Immature natural killer cell (primary cell): ENCODE measurements around the gene NKTR. TPM values are rescaled to one million over a fixed set of nuclear protein-coding genes. Genes with fewer than 3 reads are reported as not detected.

Experiments used
- DNase-seq, 3 donors: peaks; one replicate each; pipeline ENCODE4 v3.0.0; 2022; ENCODE audit warnings: mixed read lengths in 1 of 3
- H3K27ac Mint-ChIP-seq, 6 donors: one replicate each; pipeline ENCODE4 v1.8.0; 2020; ENCODE audit warnings: mixed read lengths in 6 of 6, mild to moderate bottlenecking in 5 of 6, inconsistent platforms in 4 of 6, moderate library complexity in 3 of 6
- H3K27me3 Mint-ChIP-seq, 3 donors: one replicate each; pipeline ENCODE4 v1.8.0; 2020 to 2021; ENCODE audit warnings: low read depth in 3 of 3, mild to moderate bottlenecking in 3 of 3, mixed read lengths in 3 of 3, moderate library complexity in 3 of 3, inconsistent platforms in 1 of 3
- H3K36me3 Mint-ChIP-seq, 3 donors: one replicate each; pipeline ENCODE4 v1.8.0; 2020; ENCODE audit warnings: mixed read lengths in 3 of 3, inconsistent platforms in 2 of 3, mild to moderate bottlenecking in 2 of 3
- H3K4me1 Mint-ChIP-seq, 2 donors: one replicate each; pipeline ENCODE4 v1.8.0; 2020; ENCODE audit warnings: inconsistent platforms in 2 of 2, mild to moderate bottlenecking in 2 of 2, mixed read lengths in 2 of 2, moderate library complexity in 1 of 2
- H3K4me3 Mint-ChIP-seq, 5 donors: one replicate each; pipeline ENCODE4 v1.8.0; 2020; ENCODE audit warnings: mild to moderate bottlenecking in 5 of 5, mixed read lengths in 5 of 5, inconsistent platforms in 3 of 5, moderate library complexity in 3 of 5
- H3K9me3 Mint-ChIP-seq, 6 donors: one replicate each; pipeline ENCODE4 v1.8.0; 2020; ENCODE audit warnings: mild to moderate bottlenecking in 6 of 6, mixed read lengths in 6 of 6, inconsistent platforms in 4 of 6, moderate library complexity in 3 of 6
- polyA plus RNA-seq, 3 donors: library from polyadenylated mRNA; unstranded; fragments of 300-500 nt; fragmentation: Illumina TruSeq; gene quantifications; one replicate each; pipeline ENCODE4 v1.2.3, GENCODE V29; 2021

The NKTR gene
- polyA plus RNA-seq, 3 donors from 2014 or later, result 6.9 to 15.9 (median 7.4) TPM

DNA sequence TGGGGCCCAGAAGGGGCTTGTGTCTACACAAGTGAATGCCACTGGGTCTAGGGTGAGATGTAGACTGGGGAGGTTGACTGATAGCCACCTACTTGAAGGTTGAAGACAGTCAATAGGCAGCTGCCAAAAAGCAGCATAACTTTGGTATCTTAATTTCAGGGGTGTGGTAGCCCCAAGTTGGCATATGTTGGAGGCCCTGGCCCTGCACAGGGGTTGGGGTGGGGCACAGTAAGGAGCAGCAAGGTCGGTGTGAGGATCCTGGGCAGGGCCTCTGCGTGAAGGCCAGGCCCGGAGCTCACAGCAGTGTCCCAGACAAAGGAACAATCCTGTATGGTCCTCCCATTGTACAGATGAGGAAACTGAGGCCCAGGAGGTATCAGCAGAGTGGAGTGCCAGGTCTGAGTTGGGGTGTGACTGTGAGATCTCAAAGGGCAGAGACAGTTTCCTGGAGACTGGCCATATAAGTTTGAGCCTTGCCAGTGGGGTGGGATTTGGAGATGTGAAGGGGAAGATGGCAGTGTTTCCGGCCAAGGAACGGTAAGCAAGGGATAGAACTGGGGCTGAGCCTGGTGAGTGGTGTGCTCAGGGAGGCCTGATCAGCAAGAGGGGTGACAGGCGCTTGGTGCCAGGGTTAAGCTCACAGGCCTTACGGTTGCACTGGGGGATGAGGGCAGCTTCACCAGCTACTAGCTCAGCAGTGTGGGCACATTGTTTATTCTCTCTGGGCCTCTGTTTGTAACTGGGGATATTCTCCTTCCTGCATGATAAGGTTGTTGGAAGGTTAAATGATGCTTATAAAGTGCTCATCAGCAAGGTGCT, 86.6 kb downstream of the NKTR start:
- Mint-ChIP-seq H3K9me3 (no peaks in the 10 kb centered on the region), H3K27me3 (peaks cover 6 to 10% (median 9%) of the 10 kb centered on the region in 3 donors), H3K36me3 (no peaks in the 10 kb centered on the region), H3K27ac (no peak overlapping the region), H3K4me3 (no peak overlapping the region), H3K4me1 (no peaks in the 10 kb centered on the region)
- no peak for DNase-seq

DNA sequence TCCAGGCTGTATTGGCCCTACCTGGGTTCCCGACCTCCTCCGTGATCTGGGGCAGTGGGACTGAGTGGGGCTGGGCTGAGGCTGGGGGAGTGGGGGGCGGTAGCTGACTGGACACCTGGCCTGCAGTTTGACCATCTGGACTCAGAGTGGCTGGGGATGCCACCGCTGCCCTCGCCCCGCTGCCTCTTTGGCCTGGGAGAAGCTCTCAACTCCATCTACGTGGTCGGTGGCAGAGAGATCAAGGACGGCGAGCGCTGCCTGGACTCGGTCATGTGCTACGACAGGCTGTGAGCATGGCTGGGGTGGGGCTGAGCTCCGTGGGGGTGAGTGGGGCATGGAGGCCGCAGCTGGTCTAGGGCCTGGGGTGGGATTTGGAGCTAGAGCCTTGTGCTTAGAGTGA, 87.5 kb downstream of the NKTR start:
- DNase-seq, result no peak
- Mint-ChIP-seq H3K4me3 (no peak overlapping the region), H3K27me3 (peaks cover 6 to 8% (median 7%) of the 10 kb centered on the region in 3 donors), H3K27ac (no peak overlapping the region), H3K4me1 (no peaks in the 10 kb centered on the region), H3K36me3 (no peaks in the 10 kb centered on the region), H3K9me3 (no peaks in the 10 kb centered on the region)

DNA sequence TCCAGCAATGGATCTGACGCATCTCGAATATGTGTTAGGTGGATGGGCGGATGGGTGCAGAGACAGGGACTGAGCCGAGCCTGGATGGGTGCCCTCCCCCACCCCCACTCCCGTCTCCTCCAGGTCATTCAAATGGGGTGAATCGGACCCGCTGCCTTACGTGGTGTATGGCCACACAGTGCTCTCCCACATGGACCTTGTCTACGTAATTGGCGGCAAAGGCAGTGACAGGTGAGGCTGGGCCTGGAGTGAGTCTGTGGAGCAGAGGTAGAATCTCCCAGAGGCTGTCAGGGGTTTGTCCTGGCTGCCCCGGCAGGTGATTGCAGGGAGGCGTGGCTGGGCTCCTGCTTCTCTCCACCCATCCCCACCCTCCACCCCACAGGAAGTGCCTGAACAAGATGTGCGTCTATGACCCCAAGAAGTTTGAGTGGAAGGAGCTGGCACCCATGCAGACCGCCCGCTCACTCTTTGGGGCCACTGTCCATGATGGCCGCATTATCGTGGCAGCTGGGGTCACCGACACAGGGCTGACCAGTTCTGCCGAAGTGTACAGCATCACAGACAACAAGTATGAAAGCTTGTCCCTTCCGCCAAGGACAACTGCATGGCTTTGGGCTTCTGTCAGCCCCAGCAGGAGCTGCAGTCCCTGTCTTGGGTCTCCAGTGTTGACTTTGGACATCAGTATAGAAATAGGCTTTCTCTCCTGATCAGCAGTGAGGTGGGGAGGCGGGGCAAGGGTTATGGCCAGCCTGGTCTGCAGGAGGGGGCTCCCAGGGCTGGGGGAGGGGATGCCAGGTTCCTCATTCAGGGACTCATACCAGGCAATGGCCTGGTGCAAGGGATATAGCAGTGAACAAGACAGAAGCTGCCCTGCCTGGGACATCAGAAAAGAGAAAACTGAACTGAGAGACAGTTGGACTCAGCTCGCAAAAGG, 88.3 kb downstream of the NKTR start:
- peaks cover 5 to 8% (median 5%) of the 10 kb centered on the region in 3 donors for H3K27me3 Mint-ChIP-seq

DNA sequence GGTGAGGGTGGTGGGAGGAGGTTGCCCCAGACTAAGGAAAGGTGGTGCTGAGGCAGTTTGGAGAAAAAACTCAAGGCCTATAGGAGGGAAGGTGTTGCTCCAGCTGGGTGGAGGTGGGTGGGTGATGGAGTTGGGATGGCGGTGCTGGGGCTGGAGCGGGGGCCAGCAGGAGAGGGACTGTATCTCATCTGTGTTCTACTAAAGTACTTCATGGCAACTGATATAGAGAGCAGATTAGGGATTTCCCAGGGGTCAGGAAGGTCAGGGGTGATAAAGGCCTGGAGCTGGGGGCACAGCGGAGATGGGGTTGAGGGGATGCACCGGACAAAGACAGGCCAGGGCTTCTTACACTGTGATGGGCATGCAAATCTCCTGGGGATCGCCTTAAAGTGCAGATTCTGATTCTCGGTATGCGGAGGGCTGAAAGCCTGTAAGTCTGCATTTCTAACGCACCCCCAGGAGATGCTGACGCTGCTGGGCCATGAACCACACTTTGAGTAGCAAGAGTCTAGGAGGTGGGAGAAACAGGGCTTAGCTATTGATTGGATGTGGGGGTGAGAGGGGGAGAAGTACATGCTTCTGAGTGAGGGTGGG, 89.0 kb downstream of the NKTR start:
- no peaks in the 10 kb centered on the region for H3K36me3 Mint-ChIP-seq
- no peak for DNase-seq
- H3K4me3 Mint-ChIP-seq, result no peak overlapping the region
- no peaks in the 10 kb centered on the region for H3K9me3 Mint-ChIP-seq
- H3K27ac Mint-ChIP-seq, result no peak overlapping the region
- no peaks in the 10 kb centered on the region for H3K4me1 Mint-ChIP-seq
- peaks cover 3 to 8% (median 4%) of the 10 kb centered on the region in 3 donors for H3K27me3 Mint-ChIP-seq

More for the DNA sequence above, 88.3 kb downstream of the NKTR start:
- Mint-ChIP-seq H3K9me3 (no peaks in the 10 kb centered on the region), H3K4me3 (no peak overlapping the region), H3K36me3 (no peaks in the 10 kb centered on the region), H3K4me1 (no peaks in the 10 kb centered on the region), H3K27ac (no peak overlapping the region)
- DNase-seq, result no peak

DNA sequence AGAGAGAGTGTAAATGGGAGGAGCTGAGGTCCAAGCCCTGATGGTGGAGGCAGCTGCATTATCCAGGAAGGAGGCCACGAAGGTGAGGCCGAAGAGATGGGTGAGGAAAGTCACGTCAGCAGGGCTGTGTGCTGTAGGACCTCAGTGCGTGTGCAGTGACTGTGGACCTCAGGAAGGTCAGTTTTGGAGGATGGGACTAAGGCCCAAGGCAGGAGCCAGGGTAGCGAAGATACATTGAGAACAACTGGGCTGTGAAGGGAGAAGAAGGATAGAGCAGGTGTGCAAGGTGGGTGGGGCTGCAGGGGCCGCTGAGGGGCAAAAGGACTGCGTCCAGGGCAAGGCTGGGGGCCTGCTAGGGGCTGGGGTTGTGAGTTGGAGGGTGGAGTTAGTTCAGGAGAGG, 89.7 kb downstream of the NKTR start:
- no peak overlapping the region for H3K27ac Mint-ChIP-seq
- H3K36me3 Mint-ChIP-seq, result no peaks in the 10 kb centered on the region
- H3K4me1 Mint-ChIP-seq, result no peaks in the 10 kb centered on the region
- H3K27me3 Mint-ChIP-seq, result peaks cover 2 to 8% (median 3%) of the 10 kb centered on the region in 3 donors
- DNase-seq, result no peak
- H3K4me3 Mint-ChIP-seq, result no peak overlapping the region
- no peaks in the 10 kb centered on the region for H3K9me3 Mint-ChIP-seq

DNA sequence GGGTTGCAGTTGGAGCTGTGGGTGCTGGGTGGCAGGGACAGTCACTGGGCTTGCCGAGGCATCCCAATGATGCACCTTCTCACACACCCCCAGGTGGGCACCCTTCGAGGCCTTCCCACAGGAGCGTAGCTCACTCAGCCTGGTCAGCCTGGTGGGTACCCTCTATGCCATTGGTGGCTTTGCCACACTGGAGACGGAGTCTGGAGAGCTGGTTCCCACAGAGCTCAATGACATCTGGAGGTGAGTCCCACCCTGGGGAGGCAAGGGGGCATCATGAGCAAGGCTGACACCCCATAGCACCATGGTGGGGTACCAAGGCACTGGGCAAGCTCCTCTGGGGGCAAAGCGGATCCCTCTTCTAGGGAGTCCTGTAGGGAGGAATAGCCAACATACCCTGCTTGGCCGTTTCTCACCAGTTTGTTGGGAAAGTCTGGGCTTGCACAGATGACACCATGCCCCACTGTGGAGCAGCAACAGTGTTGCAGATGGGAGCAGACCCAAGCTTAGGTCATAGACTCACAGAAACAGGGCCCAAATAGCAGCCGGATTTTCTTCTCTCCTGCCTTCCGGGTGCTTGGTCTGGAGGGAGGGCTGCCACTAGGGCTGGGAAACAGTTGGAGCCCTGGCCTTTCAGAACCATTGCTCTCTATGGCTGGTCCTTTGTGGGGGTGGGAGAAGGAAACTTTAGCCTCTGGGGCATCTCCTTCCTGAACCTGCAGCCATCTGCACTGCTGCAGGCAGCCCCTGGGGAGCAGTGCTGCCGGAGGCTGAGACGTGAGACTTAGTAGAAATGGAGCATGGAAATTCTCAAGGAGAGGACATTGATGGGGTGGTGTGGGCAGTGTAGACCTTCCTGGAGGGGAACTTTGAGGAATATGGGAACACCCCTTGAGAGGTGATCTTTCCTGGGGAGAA, 90.5 kb downstream of the NKTR start:
- H3K4me3 Mint-ChIP-seq, result no peak overlapping the region
- H3K36me3 Mint-ChIP-seq, result no peaks in the 10 kb centered on the region
- H3K4me1 Mint-ChIP-seq, result no peaks in the 10 kb centered on the region
- peaks cover 2 to 6% (median 3%) of the 10 kb centered on the region in 3 donors for H3K27me3 Mint-ChIP-seq
- no peak for DNase-seq
- H3K9me3 Mint-ChIP-seq, result no peaks in the 10 kb centered on the region
- H3K27ac Mint-ChIP-seq, result no peak overlapping the region

DNA sequence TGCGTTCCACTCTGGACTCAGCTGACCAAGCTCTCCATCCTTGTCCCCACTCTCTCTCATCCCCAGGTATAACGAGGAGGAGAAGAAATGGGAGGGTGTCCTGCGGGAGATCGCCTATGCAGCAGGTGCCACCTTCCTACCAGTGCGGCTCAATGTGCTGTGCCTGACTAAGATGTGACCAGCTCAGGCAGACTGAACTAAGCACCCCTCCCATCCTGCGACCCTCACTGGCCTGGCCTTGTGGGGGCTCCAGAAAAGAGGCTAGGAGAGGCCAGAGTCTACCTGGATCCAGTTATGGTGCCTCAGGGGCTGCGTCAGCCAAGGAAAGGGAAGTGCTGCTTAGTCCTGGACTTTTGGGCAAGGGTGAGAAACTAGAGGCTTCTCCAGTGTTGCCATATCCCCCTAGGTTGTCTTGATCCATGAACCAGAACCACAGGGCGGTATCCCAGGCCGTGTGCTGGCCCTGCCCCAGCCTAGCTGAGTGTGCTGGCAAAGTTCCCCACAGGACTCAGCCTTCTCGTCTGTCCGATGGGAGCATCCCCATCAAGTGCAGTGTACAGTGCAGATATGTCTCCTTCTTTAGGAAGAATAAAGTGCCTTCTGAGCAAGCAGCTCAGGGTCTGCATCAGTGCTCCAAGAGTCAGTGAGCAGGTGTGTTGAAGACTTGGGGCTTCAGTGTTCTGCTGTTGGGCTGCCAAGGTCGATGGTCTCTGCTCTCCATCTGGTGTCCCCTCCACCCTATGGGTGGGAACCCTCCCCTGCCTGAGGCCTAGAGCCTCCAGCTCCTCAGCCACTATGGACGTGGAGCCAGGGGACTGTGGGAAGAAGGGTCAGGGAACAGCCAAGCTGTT, 91.6 kb downstream of the NKTR start:
- Mint-ChIP-seq H3K9me3 (no peaks in the 10 kb centered on the region), H3K27ac (no peak overlapping the region), H3K4me3 (no peak overlapping the region), H3K27me3 (peaks cover 2 to 6% (median 3%) of the 10 kb centered on the region in 3 donors), H3K36me3 (no peaks in the 10 kb centered on the region), H3K4me1 (no peaks in the 10 kb centered on the region)
- no peak for DNase-seq

DNA sequence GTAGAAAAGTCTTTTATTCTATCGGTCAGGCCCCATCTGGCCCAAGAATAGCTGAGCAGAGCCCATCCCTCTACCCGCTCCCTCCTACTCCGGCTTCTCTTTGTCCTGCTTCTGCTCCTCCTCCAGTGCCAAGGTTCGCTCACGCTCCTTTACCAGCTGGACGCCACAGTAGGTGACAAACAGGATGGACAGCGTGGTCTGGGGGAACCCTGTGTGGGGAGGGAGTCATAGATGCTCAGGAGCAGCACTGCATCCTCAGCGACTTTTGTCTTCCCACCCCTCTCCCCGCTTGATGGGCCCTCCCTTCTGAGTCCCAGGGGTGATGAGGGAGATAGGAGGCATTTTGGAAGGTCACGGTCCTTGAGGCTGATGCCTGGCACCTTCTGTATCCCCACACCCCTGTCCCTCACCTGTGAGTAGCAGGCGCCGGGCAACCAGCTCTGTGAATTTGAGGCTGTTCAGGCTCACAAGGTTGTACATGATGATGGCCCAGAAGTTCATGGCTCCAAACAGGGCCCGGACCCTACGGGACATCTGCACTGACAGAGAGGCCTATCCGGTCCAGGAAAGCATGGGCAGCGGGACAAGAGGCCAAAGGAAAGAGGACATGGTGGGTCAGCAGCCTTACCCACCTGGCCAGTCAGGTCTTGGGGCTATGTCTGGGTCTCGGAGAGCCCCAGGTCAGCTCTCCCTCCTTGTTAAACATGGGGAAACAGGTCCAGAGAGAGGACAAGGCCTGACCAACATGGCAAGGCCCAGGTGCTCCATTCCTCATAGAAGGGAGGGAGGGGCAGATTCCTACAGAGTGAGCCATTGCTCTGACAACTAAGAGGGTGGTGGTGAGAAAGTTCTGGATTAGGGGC, 92.4 kb downstream of the NKTR start:
- no peaks in the 10 kb centered on the region for H3K36me3 Mint-ChIP-seq
- H3K27ac Mint-ChIP-seq, result no peak overlapping the region
- H3K27me3 Mint-ChIP-seq, result peaks cover 2 to 4% (median 3%) of the 10 kb centered on the region in 3 donors
- H3K4me3 Mint-ChIP-seq, result no peak overlapping the region
- H3K4me1 Mint-ChIP-seq, result no peaks in the 10 kb centered on the region
- H3K9me3 Mint-ChIP-seq, result no peaks in the 10 kb centered on the region
- no peak for DNase-seq

DNA sequence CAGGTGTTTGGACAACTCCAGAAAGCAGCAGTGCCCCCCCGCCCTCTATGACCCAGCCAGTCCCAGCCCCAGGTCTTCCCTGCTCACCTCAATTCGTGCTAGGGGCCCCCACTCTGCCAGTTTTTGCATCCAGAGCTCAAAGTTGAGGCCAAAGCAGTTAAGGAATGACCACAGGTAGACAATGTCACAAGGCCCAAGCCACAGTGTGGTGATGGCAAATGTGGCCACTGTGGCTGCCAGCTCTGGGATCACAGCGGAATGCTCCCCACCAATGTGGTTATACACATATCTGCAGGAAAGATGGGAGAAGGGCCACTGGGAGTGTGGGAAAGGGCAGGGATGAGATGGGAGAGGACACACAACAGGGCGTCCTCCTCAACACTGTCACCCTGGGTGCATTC, 93.0 kb downstream of the NKTR start:
- H3K36me3 Mint-ChIP-seq, result no peaks in the 10 kb centered on the region
- H3K9me3 Mint-ChIP-seq, result no peaks in the 10 kb centered on the region
- H3K4me1 Mint-ChIP-seq, result peaks cover 1% of the 10 kb centered on the region in 2 donors
- peaks cover 2 to 6% (median 4%) of the 10 kb centered on the region in 3 donors for H3K27me3 Mint-ChIP-seq
- no peak overlapping the region for H3K27ac Mint-ChIP-seq
- no peak overlapping the region for H3K4me3 Mint-ChIP-seq
- no peak for DNase-seq

DNA sequence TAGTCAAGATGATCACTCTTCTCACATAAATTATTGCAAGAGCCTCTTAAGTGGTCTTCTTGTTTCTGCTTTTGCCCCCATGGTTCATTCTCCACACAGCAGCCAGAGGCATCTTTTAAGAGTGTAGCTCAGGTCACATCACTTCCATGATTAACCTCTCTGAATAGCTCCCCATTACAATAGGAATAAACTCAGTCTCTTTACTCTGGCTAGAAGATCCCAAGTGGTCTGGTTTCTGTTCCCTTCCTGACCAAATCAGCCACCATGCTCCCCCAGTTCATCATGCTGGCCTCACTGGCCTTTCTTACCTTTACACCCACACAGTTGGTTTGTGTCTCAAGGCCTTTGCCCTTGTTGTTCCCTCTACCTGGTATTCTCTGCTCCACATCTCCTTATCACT, 93.9 kb downstream of the NKTR start:
- Mint-ChIP-seq H3K36me3 (no peaks in the 10 kb centered on the region), H3K4me3 (no peak overlapping the region), H3K9me3 (no peaks in the 10 kb centered on the region), H3K4me1 (peaks cover 5 to 6% of the 10 kb centered on the region in 2 donors), H3K27ac (no peak overlapping the region), H3K27me3 (peaks cover 2 to 6% (median 4%) of the 10 kb centered on the region in 3 donors)
- no peak for DNase-seq

DNA sequence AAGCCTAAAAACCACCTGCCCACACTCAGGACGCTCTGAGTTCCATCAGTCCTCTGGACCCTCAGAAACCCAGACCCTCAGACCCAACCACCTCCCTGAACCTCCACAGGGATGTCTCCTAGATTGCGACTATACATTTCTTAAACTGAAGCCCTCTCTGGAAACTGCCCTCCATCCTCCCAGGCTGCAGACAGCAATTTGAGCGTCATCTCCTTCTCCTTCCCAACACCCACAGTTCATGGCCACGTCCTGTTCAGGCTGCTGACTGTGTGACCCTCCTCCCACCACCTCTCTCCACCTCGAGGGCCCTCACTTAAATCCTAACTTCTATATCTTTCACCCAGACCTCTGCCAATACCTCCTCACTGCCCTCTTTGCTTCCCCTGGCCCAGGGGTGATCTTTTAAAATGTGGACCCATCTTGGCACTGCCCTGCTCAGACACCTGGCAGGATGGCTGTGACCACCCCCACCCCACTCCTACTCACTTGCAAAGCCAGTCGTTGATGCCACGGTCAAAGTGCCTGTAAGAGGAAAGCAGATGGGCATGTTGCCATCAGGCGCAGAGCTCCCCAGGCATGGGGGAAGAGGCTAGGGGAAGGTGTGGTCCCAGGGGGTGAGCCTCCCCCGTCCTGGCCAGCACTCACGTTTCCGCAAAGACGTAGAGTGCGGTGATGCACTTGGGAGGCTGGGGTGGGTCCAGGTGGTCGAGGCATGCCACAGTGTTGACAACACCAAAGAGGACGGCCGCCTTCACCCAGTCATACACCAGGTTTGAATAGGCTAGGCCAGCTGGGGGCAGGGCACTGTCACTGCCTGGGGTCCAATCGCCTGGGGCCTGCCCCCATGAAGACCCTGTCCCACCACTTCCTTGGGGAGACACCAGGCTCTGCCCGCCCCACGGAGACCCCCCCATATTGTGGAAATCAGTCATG, 96.1 kb downstream of the NKTR start:
- no peaks in the 10 kb centered on the region for H3K9me3 Mint-ChIP-seq
- H3K27ac Mint-ChIP-seq, result no peak overlapping the region
- H3K4me1 Mint-ChIP-seq, result peaks cover 5 to 6% of the 10 kb centered on the region in 2 donors
- DNase-seq, result no peak
- H3K4me3 Mint-ChIP-seq, result no peak overlapping the region
- H3K27me3 Mint-ChIP-seq, result peaks cover 4 to 10% (median 7%) of the 10 kb centered on the region in 3 donors
- no peaks in the 10 kb centered on the region for H3K36me3 Mint-ChIP-seq
